ENCODE measurements around the gene MGAT4C.

MGAT4C gene

GRCh38 chr12:86006727-86007126, 249.5 kb downstream of the MGAT4C start:
- no peak for TF ChIP-seq CTCF (IDR thresholded peaks at IDR 0.05; ENCODE audit: borderline replicate concordance, insufficient read depth, low read depth, low read length)
- H3K4me3 ChIP-seq (ENCODE audit: low read depth, low read length): no peak overlapping the region

DNA sequence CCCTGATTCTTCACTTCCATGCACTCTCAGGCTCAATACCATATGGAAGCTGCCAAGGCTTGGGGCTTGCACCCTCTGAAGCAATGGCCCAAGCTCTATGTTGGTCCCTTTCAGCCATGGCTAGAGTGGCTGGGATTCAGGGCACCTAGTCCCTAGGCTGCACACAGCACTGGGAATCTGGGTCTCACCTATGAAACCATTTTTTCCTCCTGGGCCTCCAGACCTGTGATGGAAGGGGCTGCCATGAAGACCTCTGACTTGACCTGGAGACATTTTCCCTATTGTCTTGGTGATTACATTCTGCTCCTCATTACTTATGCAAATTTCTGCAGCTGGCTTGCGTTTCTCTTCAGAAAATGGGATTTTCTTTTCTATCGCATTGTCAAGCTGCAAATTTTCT, 258.1 kb downstream of the MGAT4C start:
- H3K4me3 ChIP-seq (ENCODE audit: low read depth, low read length): no peak overlapping the region
- TF ChIP-seq CTCF (IDR thresholded peaks at IDR 0.05; ENCODE audit: borderline replicate concordance, insufficient read depth, low read depth, low read length): no peak

DNA sequence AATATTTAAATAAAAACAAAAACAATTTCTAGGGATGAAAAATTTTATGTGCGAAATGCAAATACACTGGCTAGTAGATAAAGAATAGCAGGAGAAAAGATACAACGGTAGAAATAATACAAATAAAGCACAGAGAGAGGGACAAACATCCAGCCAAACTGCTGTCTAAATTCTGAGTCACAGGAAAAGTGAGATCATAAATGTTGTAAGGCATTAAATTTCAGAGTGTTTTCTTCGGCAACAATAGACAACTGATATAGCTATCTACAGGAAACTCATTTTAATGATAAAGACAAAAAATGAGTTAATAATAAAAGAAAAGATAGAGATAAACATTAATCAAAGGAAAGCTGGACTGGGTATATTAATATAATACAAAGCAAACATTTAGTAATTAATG, 259.9 kb downstream of the MGAT4C start:
- no peak for TF ChIP-seq CTCF (IDR thresholded peaks at IDR 0.05; ENCODE audit: borderline replicate concordance, insufficient read depth, low read depth, low read length)
- no peak overlapping the region for H3K4me3 ChIP-seq (ENCODE audit: low read depth, low read length)

DNA sequence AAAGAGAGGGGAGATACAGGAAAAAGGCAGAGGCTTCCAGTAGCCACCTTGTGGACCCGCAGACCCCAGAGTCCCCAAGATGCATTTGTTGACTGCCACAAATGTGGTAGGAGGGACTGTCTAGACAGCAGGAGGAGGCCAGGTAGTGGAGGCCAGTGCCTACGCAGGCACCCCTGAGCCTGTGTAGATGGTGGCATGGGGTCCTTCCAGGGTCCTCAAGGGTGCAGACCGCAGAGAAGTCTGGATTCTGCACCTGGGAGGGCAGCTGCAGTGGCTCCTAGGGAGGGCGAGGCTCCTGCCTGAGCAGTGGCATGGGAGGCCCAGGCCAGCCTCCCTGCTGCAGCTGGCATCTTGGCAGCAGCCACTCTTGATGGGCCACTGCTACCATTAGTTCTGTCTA, 262.4 kb downstream of the MGAT4C start:
- TF ChIP-seq CTCF (IDR thresholded peaks at IDR 0.05; ENCODE audit: borderline replicate concordance, insufficient read depth, low read depth, low read length): no peak
- H3K4me3 ChIP-seq (ENCODE audit: low read depth, low read length): no peak overlapping the region

DNA sequence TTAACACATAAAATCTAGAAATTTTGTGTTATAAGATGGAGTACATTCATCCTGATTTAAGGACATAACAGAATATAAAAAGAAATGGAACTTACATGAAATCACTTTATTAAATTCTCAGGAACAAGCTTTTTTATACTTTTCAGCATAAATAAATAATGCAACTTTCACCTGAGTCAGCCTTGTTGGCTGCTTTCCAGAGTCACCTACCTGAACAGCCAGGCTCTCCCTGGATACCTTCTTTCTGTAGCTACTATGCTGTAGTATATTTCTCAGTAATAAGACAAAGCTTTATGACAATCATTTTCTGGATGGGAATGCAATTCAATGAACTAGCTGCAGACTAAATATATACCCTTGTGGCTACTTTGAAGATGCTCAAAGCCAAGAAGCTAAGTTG, 270.2 kb downstream of the MGAT4C start:
- TF ChIP-seq CTCF (IDR thresholded peaks at IDR 0.05; ENCODE audit: borderline replicate concordance, insufficient read depth, low read depth, low read length): no peak
- no peak overlapping the region for H3K4me3 ChIP-seq (ENCODE audit: low read depth, low read length)

DNA sequence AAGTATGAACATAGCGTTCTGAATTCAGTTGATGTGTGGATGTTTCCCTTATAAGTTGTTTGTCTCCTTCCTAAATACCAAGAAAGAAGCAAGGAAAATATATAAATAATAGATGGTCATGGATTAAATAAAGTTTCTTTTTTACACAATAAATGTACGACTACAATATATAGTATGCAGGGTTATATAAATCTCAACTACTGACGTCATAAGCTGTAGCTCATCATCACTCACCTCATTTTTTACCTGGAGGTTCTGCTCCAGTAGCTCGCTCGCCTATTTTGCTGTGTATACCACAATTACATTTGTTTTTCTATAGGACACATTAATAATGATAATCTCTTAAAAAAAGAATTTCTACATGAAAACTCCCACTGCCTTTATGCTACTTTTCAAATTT, 272.6 kb downstream of the MGAT4C start:
- no peak overlapping the region for H3K4me3 ChIP-seq (ENCODE audit: low read depth, low read length)
- no peak for TF ChIP-seq CTCF (IDR thresholded peaks at IDR 0.05; ENCODE audit: borderline replicate concordance, insufficient read depth, low read depth, low read length)

GRCh38 chr12:85979641-85980040, 276.6 kb downstream of the MGAT4C start:
- H3K4me3 ChIP-seq (ENCODE audit: low read depth, low read length): no peak overlapping the region
- no peak for TF ChIP-seq CTCF (IDR thresholded peaks at IDR 0.05; ENCODE audit: borderline replicate concordance, insufficient read depth, low read depth, low read length)
